Astrocyte of the spinal cord (primary cell): ENCODE data around the gene OR13C5.

Source experiments
- DNase-seq: peaks from one replicate; pipeline ENCODE4 v3.0.0; 2011; ENCODE audit warnings: low read depth, low spot score
- H3K4me3 ChIP-seq: 2 replicates; pipeline ENCODE4 v1.5.1; 2011; ENCODE audit warnings: low read depth, mild to moderate bottlenecking, low read length, moderate library complexity
- CTCF ChIP-seq: IDR thresholded peaks from 2 replicates; pipeline ENCODE4 v1.5.1; 2012; ENCODE audit warnings: low read depth, mild to moderate bottlenecking, low read length, inconsistent platforms
- in situ Hi-C: cut with HindIII; loops from 2 replicates; pipeline ENCODE4 v1.10.0; 2017; ENCODE audit warnings: low sequenced_read_pairs

OR13C5 gene

DNA sequence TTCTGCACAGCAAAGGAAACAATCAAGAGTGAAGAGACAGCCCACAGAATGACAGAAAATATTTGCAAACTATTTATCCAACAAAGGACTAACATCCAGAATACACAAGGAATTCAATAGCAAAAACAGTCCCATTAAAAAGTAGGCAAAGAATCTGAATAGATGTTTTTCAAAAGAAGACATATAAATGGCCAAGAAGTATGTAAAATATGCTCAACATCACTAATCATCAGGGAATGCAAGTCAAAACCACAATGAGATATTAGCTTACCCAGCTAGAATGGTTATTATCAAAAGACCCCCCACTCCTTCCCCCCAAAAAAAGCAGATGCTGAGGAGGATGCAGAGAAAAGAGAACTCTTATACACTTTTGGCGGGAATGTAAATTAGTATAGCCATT lies 43.7 kb downstream of the OR13C5 start:
- DNase-seq = no peak

DNA sequence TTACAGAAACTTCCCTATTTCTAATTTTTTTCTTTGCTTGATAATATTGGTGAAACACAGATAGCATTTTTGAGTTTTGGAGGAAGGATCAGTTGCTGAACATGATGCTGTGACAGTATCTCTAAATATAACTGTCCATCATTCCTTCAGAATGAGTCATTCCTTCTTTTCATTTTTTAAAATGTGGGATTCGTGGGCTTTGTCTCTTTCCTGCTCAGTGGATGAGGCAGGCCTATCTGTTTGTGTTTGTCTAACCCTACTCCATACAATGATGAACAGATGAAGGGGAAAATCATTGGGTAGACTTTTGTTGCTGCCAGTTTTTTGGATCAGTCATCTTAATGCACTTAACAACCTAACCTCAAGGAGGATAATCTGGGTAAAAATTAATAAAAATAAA lies 46.0 kb downstream of the OR13C5 start:
- in situ Hi-C loops = no loop called here
- TF ChIP-seq CTCF = no peak
- H3K4me3 ChIP-seq = no peak overlapping the region
- DNase-seq = peak; percentile 4

More for the DNA sequence above, 43.7 kb downstream of the OR13C5 start:
- in situ Hi-C loops = no loop called here
- no peak for TF ChIP-seq CTCF
- no peak overlapping the region for H3K4me3 ChIP-seq
